ENCODE results near the gene CCDC198. TPM values are rescaled to one million over a fixed set of nuclear protein-coding genes. Genes with fewer than 3 reads are reported as not detected.

CCDC198 gene, protein sequence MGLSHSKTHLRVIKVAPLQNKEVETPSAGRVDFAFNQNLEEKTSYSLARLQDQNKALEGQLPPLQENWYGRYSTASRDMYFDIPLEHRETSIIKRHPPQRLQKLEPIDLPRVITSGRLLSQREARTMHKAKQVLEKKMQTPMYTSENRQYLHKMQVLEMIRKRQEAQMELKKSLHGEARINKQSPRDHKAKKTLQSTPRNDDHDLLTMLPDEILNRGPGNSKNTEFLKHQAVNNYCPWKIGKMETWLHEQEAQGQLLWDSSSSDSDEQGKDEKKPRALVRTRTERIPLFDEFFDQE
- 0.70 and 1.7 TPM in 2 replicates for total RNA-seq (2014; rRNA removed; shearing (Covaris generic))
- polyA plus RNA-seq (2015; cell fraction: cytosol; rRNA removed), result 0.24 TPM in 1 of 2 replicates, not detected in the other
- 0.19 TPM in 1 of 2 replicates, not detected in the other for polyA plus RNA-seq (2015; cell fraction: nucleus; rRNA removed)

- peak; percentile 79 for DNase-seq (ENCODE audit: low read depth)
These were observed at the start of gene CCDC198 for GRCh38 chr14:57493467-57494181. TSS of gene CCDC198 (minus strand) at chr14:57493857. CDS start at chr14:57493715, 142 bp downstream.

GRCh38 chr14:57533214-57533613 is 39.6 kb upstream of the CCDC198 start:
- peak; percentile 37 for DNase-seq (ENCODE audit: low read depth)

DNA sequence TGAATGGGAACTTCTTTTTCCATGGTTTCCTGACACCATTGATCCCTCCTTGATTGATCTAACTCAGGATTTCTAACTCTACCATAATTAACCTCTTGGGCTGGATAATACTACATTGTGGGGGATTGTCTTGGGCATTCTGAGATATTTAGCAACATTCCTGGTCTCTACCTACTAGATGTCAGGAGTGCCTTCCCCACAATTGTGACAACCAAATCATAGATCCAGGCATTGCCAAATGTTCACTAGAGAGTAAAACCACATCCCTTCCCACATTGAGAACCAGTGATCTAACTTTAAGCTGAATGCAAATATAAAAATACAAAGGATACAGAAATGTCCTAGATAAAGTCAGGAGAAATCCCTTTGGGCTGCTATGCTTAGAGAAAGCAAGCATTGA is 36.9 kb upstream of the CCDC198 start:
- no peak for DNase-seq (ENCODE audit: low read depth)

DNA sequence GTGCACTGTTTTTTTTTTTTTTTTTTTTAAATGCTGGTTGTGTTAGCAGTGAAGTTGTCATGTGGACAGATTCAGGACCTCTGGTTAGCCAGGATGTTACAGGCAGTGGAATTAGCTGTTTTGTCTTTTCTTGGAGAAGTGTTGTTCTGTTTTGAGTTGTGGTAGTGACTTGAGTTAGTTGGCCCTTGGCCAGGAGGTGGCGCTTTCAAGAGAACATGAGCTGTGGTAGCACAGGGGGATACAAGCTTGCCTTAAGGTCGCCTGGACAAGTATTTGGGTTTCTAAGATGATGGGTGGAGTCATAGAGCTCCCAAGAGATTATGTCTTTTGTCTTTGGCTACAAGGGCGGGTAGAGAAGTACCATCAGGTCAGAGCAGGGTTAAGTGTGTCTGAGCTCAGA is 33.3 kb upstream of the CCDC198 start:
- no peak for DNase-seq (ENCODE audit: low read depth)

DNA sequence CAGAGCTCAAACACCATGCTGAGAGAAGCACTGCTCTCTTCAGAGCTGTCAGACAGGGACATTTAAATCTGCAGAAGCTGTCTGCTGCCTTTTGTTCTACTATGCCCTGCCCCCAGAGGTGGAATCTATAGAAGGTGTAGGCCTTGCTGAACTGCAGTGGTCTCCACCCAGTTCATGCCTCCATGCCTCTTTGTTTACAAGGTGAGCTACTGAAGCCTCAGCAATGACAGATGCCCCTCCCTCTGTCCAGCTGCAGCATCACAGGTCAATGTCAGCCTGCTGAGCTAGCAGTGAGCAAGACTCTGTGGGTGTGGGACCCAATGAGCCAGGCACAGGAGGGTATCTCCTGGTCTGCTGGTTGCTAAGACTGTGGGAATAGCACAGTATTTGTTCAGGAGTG is 25.4 kb upstream of the CCDC198 start:
- no peak for DNase-seq (ENCODE audit: low read depth)

DNA sequence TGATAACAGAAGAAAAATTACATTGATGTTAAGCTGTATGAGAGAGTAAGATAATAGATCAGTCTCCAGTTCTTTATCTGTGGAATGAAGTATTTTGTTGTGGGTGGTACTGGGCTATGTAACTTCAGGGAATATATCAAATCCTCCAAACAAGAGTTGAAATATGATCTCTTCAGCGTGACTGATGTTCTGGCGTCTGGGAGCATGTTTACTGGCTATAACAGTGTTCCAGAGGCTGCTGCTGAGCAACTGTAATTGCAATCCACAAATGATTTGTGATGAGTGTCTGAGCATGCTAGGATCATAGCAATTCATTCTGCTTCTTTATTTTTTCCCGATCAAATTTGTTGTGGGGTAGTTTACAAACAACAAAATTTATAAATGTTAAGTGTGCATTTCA is 18.6 kb upstream of the CCDC198 start:
- no peak for DNase-seq (ENCODE audit: low read depth)

- DNase-seq (ENCODE audit: low read depth), result no peak
These were observed 15.1 kb upstream of the CCDC198 start for GRCh38 chr14:57508756-57509155.

- no peak for DNase-seq (ENCODE audit: low read depth)
These were observed 9.1 kb upstream of the CCDC198 start for GRCh38 chr14:57502586-57503254.

DNA sequence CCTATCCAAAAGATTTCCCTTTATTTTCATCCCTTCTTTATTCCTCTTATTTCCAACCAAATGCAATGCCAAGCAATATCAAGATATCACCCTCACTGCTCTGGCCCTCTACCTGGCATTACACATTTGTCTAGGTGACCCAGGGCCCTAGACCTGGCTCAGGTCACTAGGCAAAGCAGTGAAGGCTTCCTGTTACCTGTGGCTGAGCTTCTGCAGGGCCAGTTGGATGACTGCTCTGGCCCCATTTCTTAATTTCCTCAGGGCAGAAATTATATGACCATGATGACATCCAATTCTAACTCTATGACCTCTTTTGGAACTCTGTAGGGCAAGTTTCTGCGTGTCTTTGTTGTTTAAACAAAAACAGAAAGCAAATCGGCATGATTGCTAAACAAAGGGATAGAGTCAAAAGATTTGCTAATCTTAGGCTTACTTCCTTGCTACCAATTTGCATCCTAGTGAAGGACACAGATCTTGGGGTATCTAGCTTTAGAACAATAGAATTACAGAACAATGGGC is 7.4 kb upstream of the CCDC198 start:
- no peak for DNase-seq (ENCODE audit: low read depth)

GRCh38 chr14:57498659-57499058 is 5.0 kb upstream of the CCDC198 start:
- DNase-seq (ENCODE audit: low read depth), result no peak

DNA sequence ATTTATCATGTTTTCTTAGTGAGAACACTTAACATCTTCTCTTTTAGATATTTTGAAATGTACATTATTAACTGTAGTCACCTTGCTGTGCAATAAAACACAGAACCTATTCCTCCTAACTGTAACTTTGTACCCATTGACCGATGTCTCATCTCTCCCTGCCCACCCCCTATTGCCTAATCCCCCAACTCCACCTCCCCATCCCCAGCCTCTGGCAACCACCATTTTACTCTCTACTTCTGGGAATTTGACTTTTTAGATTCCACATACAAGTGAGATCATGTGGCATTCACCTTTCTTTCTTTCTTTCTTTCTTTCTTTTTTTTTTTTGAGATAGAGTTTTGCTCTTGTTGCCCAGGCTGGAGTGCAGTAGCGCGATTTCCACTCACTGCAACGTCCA is 4.4 kb upstream of the CCDC198 start:
- DNase-seq (ENCODE audit: low read depth), result no peak

GRCh38 chr14:57495416-57495815 is 1.8 kb upstream of the CCDC198 start:
- DNase-seq (ENCODE audit: low read depth), result no peak

DNA sequence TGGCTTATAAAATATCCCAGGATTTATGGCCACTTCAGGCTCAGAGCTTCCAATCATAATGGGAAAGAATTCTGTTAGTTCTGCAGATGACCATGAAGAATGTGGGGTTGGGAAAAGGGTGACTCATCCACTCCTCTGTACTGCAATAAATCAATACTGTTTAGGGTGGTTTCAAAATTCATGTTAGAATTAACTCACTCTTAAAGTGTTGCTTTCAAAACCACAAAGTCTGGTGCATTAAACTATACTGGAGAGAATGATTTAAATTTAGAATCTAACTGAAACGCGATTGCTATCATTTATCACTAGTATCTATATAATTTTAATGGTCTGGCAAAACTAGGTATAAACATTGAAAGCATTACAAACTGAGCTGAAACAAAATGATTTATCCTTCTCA is 798 bp downstream of the CCDC198 start:
- peak; percentile 82 for DNase-seq (ENCODE audit: low read depth)

GRCh38 chr14:57491640-57492039 is 2.0 kb downstream of the CCDC198 start:
- DNase-seq (ENCODE audit: low read depth), result no peak

DNA sequence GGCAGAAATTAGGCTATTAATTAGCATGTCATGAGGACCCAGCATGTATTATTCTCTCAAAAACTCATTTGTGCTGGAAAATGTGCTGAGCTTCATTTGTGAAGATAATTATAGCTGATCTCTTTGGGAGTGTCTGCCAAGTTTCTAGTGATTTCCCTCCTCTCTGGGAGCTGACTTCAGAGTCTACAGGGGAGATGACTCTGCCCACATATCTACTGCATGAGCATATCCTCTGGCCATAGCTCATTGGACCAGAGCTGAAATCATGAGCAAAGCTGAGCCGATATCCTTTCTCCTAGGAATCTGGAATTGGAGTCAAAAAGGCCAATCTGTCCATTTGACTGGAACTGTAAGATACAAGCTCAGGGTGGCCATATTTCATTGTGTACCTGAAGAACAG is 5.9 kb downstream of the CCDC198 start:
- peak; percentile 48 for DNase-seq (ENCODE audit: low read depth)

DNA sequence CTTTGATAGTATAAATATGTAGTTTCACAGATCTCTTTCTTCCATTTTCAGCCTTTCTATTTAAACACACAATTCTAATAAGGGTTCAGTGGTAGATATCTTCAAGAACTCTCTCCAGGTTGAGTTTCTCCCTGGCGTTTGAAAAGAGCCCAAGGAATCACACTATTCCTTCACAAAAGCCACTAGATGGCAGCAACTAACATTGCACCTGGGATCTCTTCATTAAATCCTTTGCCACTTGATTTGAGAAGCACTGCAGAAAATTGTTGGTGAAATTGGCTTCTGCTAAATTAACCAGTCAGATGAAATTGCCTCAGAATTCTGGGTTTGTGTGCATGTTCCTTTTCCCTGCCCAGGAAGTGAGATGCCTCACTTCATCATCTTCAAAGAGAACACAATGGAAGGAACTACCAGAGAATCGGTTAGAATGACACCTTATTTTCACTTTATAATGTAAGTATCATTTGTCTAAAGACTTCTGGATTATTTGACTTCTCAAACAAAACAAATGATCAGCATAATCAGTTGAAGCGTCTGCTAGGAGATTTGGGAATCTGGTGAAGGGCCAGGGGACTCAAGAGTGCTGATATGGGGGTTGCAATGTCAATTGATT is 6.8 kb downstream of the CCDC198 start:
- DNase-seq (ENCODE audit: low read depth), result peak; percentile 41

DNA sequence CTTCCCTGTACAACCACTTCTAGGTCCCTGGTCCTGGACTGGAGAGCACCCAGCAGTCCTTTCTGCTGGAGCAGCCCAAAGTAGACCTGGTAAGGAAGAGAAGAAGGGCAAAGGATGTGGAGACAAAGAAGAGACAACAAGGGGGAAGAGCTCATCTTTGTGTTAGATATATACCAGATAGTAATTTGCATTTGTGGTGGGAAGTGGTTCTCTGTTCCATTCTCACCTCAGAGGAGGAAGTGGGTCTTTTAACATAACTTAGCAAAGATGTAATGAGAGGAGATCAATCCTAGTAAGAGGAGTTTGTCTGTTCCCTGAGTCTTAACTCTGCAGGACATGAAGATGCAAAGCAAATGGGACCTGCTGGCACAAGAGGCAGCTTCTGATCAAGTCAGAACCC is 8.0 kb downstream of the CCDC198 start:
- no peak for DNase-seq (ENCODE audit: low read depth)

DNA sequence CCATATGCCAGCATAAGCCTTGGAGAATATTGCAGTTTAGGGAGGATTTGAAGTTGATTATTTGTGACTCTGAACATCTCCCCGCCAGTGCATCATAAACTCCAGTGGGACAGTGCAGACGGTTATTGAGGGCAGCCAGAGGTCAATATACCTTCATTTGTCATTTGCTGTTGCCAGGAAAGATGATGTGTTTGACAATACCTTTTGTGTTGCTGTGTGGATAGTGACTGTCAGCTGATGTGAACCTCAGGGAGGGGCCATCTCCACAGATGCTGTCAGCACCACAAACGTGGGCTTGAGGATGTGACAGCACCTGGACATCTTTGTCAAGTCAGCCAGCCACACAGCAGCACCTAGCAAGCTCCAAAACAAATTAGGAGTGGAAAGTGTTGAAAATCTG is 11.5 kb downstream of the CCDC198 start:
- DNase-seq (ENCODE audit: low read depth), result no peak

GRCh38 chr14:57480051-57480450 is 13.6 kb downstream of the CCDC198 start:
- DNase-seq (ENCODE audit: low read depth), result peak; percentile 42

- no peak for DNase-seq (ENCODE audit: low read depth)
These were observed 14.5 kb downstream of the CCDC198 start for GRCh38 chr14:57479197-57479596.

DNA sequence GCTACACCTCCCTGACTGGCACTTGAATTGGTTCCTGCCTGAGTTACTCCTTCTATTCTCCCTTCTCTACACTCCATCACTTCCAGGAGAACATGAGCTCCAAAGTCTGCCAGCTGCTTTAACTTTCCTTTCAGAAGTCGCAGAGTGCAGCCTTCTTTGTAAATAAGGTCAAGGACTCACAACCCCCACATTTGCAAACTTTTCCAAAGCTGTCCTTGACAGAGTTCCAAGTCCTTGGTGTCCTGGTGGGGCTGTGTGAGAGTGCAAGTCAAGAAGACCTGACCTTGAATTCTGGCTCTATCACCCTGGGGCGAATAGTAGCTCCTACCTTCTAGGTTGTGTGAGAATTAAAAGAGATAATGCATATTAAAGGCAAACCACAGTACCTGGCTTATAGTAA is 15.6 kb downstream of the CCDC198 start:
- DNase-seq (ENCODE audit: low read depth), result no peak

Measured in HT1080 (cell line).